ENCODE results near the gene SERPINA6. TPM values are rescaled to one million over a fixed set of nuclear protein-coding genes. Genes with fewer than 3 reads are reported as not detected.
"Not testable (repeated sequence)": the region's sequence is repeated elsewhere in the genome, so short reads cannot be mapped to it uniquely, and the experiment has no call there.

The SERPINA6 gene
- total RNA-seq, 1 donor from 2014 or later, result 155 TPM

GRCh38 chr14:94355191-94355794, 32.2 kb upstream of the SERPINA6 start:
- DNase-seq (ENCODE audit: low spot score) (peak; percentile 86), ATAC-seq (peak; percentile 93)

- ATAC-seq, result no peak
- no peak for DNase-seq (ENCODE audit: low spot score)
Observed at GRCh38 chr14:94354638-94355185, 31.6 kb upstream of the SERPINA6 start.

- not testable (repeated sequence) for ATAC-seq; DNase-seq (ENCODE audit: low spot score)
Observed at GRCh38 chr14:94354190-94354589, 31.1 kb upstream of the SERPINA6 start.

- DNase-seq (ENCODE audit: low spot score), result no peak
- ATAC-seq, result no peak
Observed at GRCh38 chr14:94349276-94349675, 26.1 kb upstream of the SERPINA6 start.

GRCh38 chr14:94348836-94349235, 25.7 kb upstream of the SERPINA6 start:
- no peak for ATAC-seq

GRCh38 chr14:94346841-94347240, 23.7 kb upstream of the SERPINA6 start:
- ATAC-seq (no peak), DNase-seq (ENCODE audit: low spot score) (no peak)

More at GRCh38 chr14:94348836-94349235, 25.7 kb upstream of the SERPINA6 start:
- no peak for DNase-seq (ENCODE audit: low spot score)

GRCh38 chr14:94346065-94346786, 23.1 kb upstream of the SERPINA6 start:
- not testable (repeated sequence) for DNase-seq (ENCODE audit: low spot score); ATAC-seq

- no peak for DNase-seq (ENCODE audit: low spot score)
Observed at GRCh38 chr14:94345344-94346064, 22.4 kb upstream of the SERPINA6 start.

GRCh38 chr14:94344389-94344788, 21.3 kb upstream of the SERPINA6 start:
- ATAC-seq, result no peak

More at GRCh38 chr14:94345344-94346064, 22.4 kb upstream of the SERPINA6 start:
- no peak for ATAC-seq

GRCh38 chr14:94343238-94344005, 20.3 kb upstream of the SERPINA6 start:
- ATAC-seq, result no peak

More at GRCh38 chr14:94344389-94344788, 21.3 kb upstream of the SERPINA6 start:
- DNase-seq (ENCODE audit: low spot score), result no peak

GRCh38 chr14:94342334-94342934, 19.3 kb upstream of the SERPINA6 start:
- peak; percentile 92 for DNase-seq (ENCODE audit: low spot score)
- ATAC-seq, result peak; percentile 70

More at GRCh38 chr14:94343238-94344005, 20.3 kb upstream of the SERPINA6 start:
- no peak for DNase-seq (ENCODE audit: low spot score)

GRCh38 chr14:94341656-94342333, 18.7 kb upstream of the SERPINA6 start:
- ATAC-seq, result no peak

GRCh38 chr14:94340533-94340932, 17.4 kb upstream of the SERPINA6 start:
- ATAC-seq, result peak; percentile 75
- no peak for DNase-seq (ENCODE audit: low spot score)

More at GRCh38 chr14:94341656-94342333, 18.7 kb upstream of the SERPINA6 start:
- DNase-seq (ENCODE audit: low spot score), result no peak

GRCh38 chr14:94338023-94338422, 14.9 kb upstream of the SERPINA6 start:
- no peak for DNase-seq (ENCODE audit: low spot score)
- ATAC-seq, result no peak

- ATAC-seq (peak; percentile 30), DNase-seq (ENCODE audit: low spot score) (no peak)
Observed at GRCh38 chr14:94337274-94337673, 14.1 kb upstream of the SERPINA6 start.

GRCh38 chr14:94334872-94335271, 11.7 kb upstream of the SERPINA6 start:
- no peak for DNase-seq (ENCODE audit: low spot score)
- no peak for ATAC-seq

- ATAC-seq, result no peak
- DNase-seq (ENCODE audit: low spot score), result no peak
Observed at GRCh38 chr14:94332587-94332986, 9.5 kb upstream of the SERPINA6 start.

GRCh38 chr14:94332063-94332583, 9.0 kb upstream of the SERPINA6 start:
- no peak for ATAC-seq

GRCh38 chr14:94331462-94331861, 8.3 kb upstream of the SERPINA6 start:
- ATAC-seq (no peak), DNase-seq (ENCODE audit: low spot score) (no peak)

More at GRCh38 chr14:94332063-94332583, 9.0 kb upstream of the SERPINA6 start:
- DNase-seq (ENCODE audit: low spot score), result no peak
